ENCODE data around the gene ARHGAP36. TPM values are rescaled to one million over a fixed set of nuclear protein-coding genes. Genes with fewer than 3 reads are reported as not detected.

The ARHGAP36 gene
- polyA plus RNA-seq, 3 donors: not detected

DNA sequence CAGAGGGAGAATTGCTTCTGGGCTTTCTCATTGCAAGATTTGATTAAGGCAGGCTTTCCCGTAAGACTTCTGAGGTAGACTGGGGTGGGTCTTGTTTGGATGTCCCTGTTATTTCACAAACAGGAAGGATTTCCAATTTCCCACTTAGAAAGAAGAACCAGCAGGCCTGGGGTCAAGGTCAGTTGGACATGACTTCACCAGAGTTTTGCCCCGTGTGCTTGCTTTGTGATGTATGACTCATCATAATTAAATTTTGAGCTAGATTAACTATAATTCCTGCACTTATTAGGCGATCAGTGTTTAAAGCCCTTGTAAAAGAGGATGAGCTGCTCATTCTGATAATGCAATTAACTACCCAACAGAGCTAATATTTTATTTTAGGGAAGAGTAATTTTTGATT, 32.8 kb upstream of the ARHGAP36 start:
- H3K9me3 ChIP-seq (replicated peaks in 1 of 2; ENCODE audit: control insufficient read depth in 1 of 2, insufficient read depth in 1 of 2, low read length in 2 of 2): no peaks in the 10 kb centered on the region
- TF ChIP-seq, protein P1, sequence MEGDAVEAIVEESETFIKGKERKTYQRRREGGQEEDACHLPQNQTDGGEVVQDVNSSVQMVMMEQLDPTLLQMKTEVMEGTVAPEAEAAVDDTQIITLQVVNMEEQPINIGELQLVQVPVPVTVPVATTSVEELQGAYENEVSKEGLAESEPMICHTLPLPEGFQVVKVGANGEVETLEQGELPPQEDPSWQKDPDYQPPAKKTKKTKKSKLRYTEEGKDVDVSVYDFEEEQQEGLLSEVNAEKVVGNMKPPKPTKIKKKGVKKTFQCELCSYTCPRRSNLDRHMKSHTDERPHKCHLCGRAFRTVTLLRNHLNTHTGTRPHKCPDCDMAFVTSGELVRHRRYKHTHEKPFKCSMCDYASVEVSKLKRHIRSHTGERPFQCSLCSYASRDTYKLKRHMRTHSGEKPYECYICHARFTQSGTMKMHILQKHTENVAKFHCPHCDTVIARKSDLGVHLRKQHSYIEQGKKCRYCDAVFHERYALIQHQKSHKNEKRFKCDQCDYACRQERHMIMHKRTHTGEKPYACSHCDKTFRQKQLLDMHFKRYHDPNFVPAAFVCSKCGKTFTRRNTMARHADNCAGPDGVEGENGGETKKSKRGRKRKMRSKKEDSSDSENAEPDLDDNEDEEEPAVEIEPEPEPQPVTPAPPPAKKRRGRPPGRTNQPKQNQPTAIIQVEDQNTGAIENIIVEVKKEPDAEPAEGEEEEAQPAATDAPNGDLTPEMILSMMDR (IDR thresholded peaks at IDR 0.05): no peak
- no CpG with 5 or more reads among the region's 3 CpGs for WGBS (ENCODE audit: insufficient coverage)
- peaks cover 0 to 5% of the 10 kb centered on the region in 2 donors for H3K27me3 ChIP-seq (ENCODE audit: control insufficient read depth in 2 of 2, insufficient read depth in 2 of 2, low read length in 2 of 2)
- intact Hi-C loops (cut with micrococcal nuclease): no loop called here
- H3K27me3 Mint-ChIP-seq (ENCODE audit: low read depth in 3 of 3): peaks cover 0 to 9% (median 3%) of the 10 kb centered on the region in 3 donors
- H3K36me3 Mint-ChIP-seq: no peaks in the 10 kb centered on the region
- H3K27ac Mint-ChIP-seq: no peak overlapping the region
- H3K36me3 ChIP-seq (replicated peaks in 1 of 2; ENCODE audit: control insufficient read depth in 1 of 2, insufficient read depth in 2 of 2, low read length in 2 of 2): no peaks in the 10 kb centered on the region
- DNase-seq: no peak
- H3K4me3 ChIP-seq (replicated peaks in 1 of 3; ENCODE audit: low read depth in 2 of 3, low read length in 3 of 3): no peak overlapping the region
- H2AFZ ChIP-seq (ENCODE audit: insufficient read depth, low read depth, low read length, poor library complexity, severe bottlenecking): no peak overlapping the region
- H3K9me3 Mint-ChIP-seq: peaks cover 0 to 5% (median 2%) of the 10 kb centered on the region in 7 donors
- H4K20me1 ChIP-seq (ENCODE audit: insufficient read depth, low read length): no peaks in the 10 kb centered on the region
- no peaks in the 10 kb centered on the region for H3K79me2 ChIP-seq (ENCODE audit: insufficient read depth, low read length)
- H3K4me2 ChIP-seq (replicated peaks; ENCODE audit: extremely low read depth, low read length, poor library complexity, severe bottlenecking): no peak overlapping the region
- no peaks in the 10 kb centered on the region for H3K4me1 Mint-ChIP-seq
- H3K4me1 ChIP-seq (ENCODE audit: control insufficient read depth in 1 of 2, insufficient read depth in 2 of 2, low read length in 2 of 2): no peaks in the 10 kb centered on the region
- H3K4me3 Mint-ChIP-seq: no peak overlapping the region
- no peak overlapping the region for H3K27ac ChIP-seq (ENCODE audit: low read depth in 1 of 2, low read length in 2 of 2)
- H3K9ac ChIP-seq (ENCODE audit: insufficient read depth, low read length, poor library complexity, severe bottlenecking): no peak overlapping the region

DNA sequence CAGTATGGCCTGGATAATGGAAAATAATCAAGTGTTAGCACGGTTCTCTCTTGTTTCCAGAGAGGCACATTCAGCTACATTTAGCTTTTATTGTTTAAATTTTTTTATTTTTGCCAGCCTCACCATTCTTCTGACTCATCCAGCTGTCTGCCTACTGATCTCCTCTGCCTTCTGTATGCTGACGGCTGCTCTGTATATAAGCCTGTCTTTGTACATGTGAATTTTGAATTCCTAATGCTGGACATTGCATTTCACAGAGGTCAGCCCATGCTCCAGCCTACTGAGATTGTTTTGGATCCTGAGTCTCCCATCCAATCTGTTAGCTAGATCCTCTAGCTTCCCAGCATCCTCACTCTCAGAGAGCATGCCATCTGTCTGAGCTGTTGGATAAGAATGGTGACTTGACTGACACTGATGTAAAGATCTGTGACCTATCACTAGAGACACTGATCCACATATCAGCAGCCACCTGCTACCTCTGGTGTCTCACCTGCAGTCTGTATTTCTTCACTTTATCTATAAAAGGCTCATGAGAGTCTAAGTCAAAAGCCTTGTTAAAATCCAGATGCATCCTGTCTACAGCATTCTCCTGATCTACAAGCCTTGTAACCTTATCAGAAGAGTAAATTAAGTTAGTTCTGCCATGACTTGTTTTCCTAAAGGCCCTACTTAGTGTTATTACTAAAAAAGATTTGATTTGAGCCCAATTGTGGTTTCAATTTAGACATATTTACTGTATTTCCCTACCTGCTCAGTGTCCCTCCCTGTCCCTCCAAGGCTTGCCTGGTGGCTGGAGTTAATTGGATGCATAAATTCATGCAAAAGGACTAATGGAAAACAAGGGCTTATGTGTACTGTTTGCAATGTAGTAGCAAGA, 25.6 kb upstream of the ARHGAP36 start:
- Histone ChIP-seq H3K36me3 (replicated peaks in 1 of 2; ENCODE audit: control insufficient read depth in 1 of 2, insufficient read depth in 2 of 2, low read length in 2 of 2) (no peaks in the 10 kb centered on the region), H3K27ac (ENCODE audit: low read depth in 1 of 2, low read length in 2 of 2) (no peak overlapping the region), H4K20me1 (ENCODE audit: insufficient read depth, low read length) (no peaks in the 10 kb centered on the region), H3K27me3 (ENCODE audit: control insufficient read depth in 2 of 2, insufficient read depth in 2 of 2, low read length in 2 of 2) (peaks cover 0 to 3% of the 10 kb centered on the region in 2 donors), H3K4me3 (replicated peaks in 1 of 3; ENCODE audit: low read depth in 2 of 3, low read length in 3 of 3) (no peak overlapping the region), H3K9ac (ENCODE audit: insufficient read depth, low read length, poor library complexity, severe bottlenecking) (no peak overlapping the region), H3K4me2 (replicated peaks; ENCODE audit: extremely low read depth, low read length, poor library complexity, severe bottlenecking) (no peak overlapping the region), H3K9me3 (replicated peaks in 1 of 2; ENCODE audit: control insufficient read depth in 1 of 2, insufficient read depth in 1 of 2, low read length in 2 of 2) (no peaks in the 10 kb centered on the region), H3K4me1 (ENCODE audit: control insufficient read depth in 1 of 2, insufficient read depth in 2 of 2, low read length in 2 of 2) (no peaks in the 10 kb centered on the region), H3K79me2 (ENCODE audit: insufficient read depth, low read length) (no peaks in the 10 kb centered on the region), H2AFZ (ENCODE audit: insufficient read depth, low read depth, low read length, poor library complexity, severe bottlenecking) (no peak overlapping the region)
- H3K4me3 Mint-ChIP-seq: no peak overlapping the region
- TF ChIP-seq, protein P1 (IDR thresholded peaks at IDR 0.05): no peak
- no peak overlapping the region for H3K27ac Mint-ChIP-seq
- intact Hi-C loops (cut with micrococcal nuclease): no loop called here
- H3K4me1 Mint-ChIP-seq: no peaks in the 10 kb centered on the region
- no peaks in the 10 kb centered on the region for H3K36me3 Mint-ChIP-seq
- WGBS (ENCODE audit: insufficient coverage): no CpG with 5 or more reads among the region's 2 CpGs
- peaks cover 1 to 10% (median 2%) of the 10 kb centered on the region in 3 donors for H3K27me3 Mint-ChIP-seq (ENCODE audit: low read depth in 3 of 3)
- no peak for DNase-seq
- peaks cover 0 to 2% (median 0%) of the 10 kb centered on the region in 7 donors for H3K9me3 Mint-ChIP-seq

All from CD14-positive monocyte (primary cell).